ENCODE measurements around the gene ATG16L1.

Gene ATG16L1

GRCh38 chr2:233251306-233252116 is at the start of gene ATG16L1:
TSS of gene ATG16L1 (plus strand) at chr2:233251673. CDS start at chr2:233251828, 155 bp downstream.
- DNase-seq, result peak; percentile 75

- DNase-seq, result no peak
These were observed 48.9 kb upstream of the ATG16L1 start for GRCh38 chr2:233202531-233202944.

- no peak for DNase-seq
These were observed 48.4 kb upstream of the ATG16L1 start for GRCh38 chr2:233203060-233203459.

- no peak for DNase-seq
These were observed 47.1 kb upstream of the ATG16L1 start for GRCh38 chr2:233204286-233204936.

GRCh38 chr2:233208382-233209116 is 42.9 kb upstream of the ATG16L1 start:
- no peak for DNase-seq

GRCh38 chr2:233209117-233209532 is 42.3 kb upstream of the ATG16L1 start:
- no peak for DNase-seq

- DNase-seq, result no peak
These were observed 41.8 kb upstream of the ATG16L1 start for GRCh38 chr2:233209533-233210171.

- DNase-seq, result no peak
These were observed 41.2 kb upstream of the ATG16L1 start for GRCh38 chr2:233210281-233210680.

GRCh38 chr2:233210843-233211547 is 40.5 kb upstream of the ATG16L1 start:
- DNase-seq, result no peak

GRCh38 chr2:233211548-233211895 is 40.0 kb upstream of the ATG16L1 start:
- no peak for DNase-seq

GRCh38 chr2:233213011-233213410 is 38.5 kb upstream of the ATG16L1 start:
- DNase-seq, result no peak

GRCh38 chr2:233213975-233214374 is 37.5 kb upstream of the ATG16L1 start:
- no peak for DNase-seq

GRCh38 chr2:233217892-233218377 is 33.5 kb upstream of the ATG16L1 start:
- peak; percentile 20 for DNase-seq

- no peak for DNase-seq
These were observed 32.6 kb upstream of the ATG16L1 start for GRCh38 chr2:233218836-233219235.

- DNase-seq, result no peak
These were observed 31.6 kb upstream of the ATG16L1 start for GRCh38 chr2:233219848-233220247.

- no peak for DNase-seq
These were observed 30.0 kb upstream of the ATG16L1 start for GRCh38 chr2:233221378-233222063.

- no peak for DNase-seq
These were observed 28.2 kb upstream of the ATG16L1 start for GRCh38 chr2:233223059-233223894.

- no peak for DNase-seq
These were observed 26.0 kb upstream of the ATG16L1 start for GRCh38 chr2:233225230-233226068.

- DNase-seq, result no peak
These were observed 24.9 kb upstream of the ATG16L1 start for GRCh38 chr2:233226511-233227031.
